ENCODE data around the gene ACTN4.

DNA sequence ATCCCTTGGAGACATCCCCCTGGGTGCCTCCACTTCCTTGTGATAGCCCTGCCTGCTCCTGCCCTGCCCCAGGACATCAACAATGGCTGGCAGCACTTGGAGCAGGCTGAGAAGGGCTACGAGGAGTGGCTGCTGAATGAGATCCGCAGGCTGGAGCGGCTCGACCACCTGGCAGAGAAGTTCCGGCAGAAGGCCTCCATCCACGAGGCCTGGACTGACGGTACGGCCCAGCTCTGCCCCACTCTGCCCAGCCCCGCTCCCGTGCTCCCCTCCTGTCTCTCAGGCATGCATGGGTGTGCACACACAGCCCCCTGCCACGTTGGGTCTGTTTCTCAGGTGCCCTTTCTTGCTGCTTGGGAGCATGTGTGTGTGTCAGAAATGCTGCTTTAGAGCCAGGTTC, 70.4 kb downstream of the ACTN4 start:
- TF ChIP-seq, protein P1, sequence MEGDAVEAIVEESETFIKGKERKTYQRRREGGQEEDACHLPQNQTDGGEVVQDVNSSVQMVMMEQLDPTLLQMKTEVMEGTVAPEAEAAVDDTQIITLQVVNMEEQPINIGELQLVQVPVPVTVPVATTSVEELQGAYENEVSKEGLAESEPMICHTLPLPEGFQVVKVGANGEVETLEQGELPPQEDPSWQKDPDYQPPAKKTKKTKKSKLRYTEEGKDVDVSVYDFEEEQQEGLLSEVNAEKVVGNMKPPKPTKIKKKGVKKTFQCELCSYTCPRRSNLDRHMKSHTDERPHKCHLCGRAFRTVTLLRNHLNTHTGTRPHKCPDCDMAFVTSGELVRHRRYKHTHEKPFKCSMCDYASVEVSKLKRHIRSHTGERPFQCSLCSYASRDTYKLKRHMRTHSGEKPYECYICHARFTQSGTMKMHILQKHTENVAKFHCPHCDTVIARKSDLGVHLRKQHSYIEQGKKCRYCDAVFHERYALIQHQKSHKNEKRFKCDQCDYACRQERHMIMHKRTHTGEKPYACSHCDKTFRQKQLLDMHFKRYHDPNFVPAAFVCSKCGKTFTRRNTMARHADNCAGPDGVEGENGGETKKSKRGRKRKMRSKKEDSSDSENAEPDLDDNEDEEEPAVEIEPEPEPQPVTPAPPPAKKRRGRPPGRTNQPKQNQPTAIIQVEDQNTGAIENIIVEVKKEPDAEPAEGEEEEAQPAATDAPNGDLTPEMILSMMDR (IDR thresholded peaks at IDR 0.05) = no peak
- TF ChIP-seq POLR2A (IDR thresholded peaks at IDR 0.05) (no peak), EP300 (IDR thresholded peaks at IDR 0.05) (no peak)

All from ovary (tissue), 3 donors.